Renal pelvis (tissue), 4 donors: ENCODE measurements around the gene CARM1. TPM values are rescaled to one million over a fixed set of nuclear protein-coding genes. Genes with fewer than 3 reads are reported as not detected.

Source experiments
- DNase-seq: peaks from one replicate; pipeline ENCODE4 v3.0.0-alpha.2; 2013
- polyA plus RNA-seq, 3 donors: library from polyadenylated mRNA; unstranded; fragments of 120-200 nt; gene quantifications; one replicate each; pipeline ENCODE4 v1.2.1, GENCODE V29; 2013; ENCODE audit not compliant: insufficient read length in 3 of 3

CARM1 gene
- polyA plus RNA-seq, 3 donors, result 50.7 to 52.2 (median 51.9) TPM

GRCh38 chr19:10896851-10897526 is 25.6 kb downstream of the CARM1 start:
- no peak for DNase-seq

GRCh38 chr19:10898633-10899032 is 27.3 kb downstream of the CARM1 start:
- DNase-seq, result no peak

GRCh38 chr19:10899151-10899653 is 27.8 kb downstream of the CARM1 start:
- DNase-seq, result no peak

GRCh38 chr19:10907925-10908324 is 36.6 kb downstream of the CARM1 start:
- no peak for DNase-seq

- DNase-seq, result no peak
Observed at GRCh38 chr19:10908380-10908960, 37.1 kb downstream of the CARM1 start.

- no peak for DNase-seq
Observed at GRCh38 chr19:10911579-10912363, 40.4 kb downstream of the CARM1 start.

GRCh38 chr19:10912619-10913018 is 41.3 kb downstream of the CARM1 start:
- no peak for DNase-seq

- no peak for DNase-seq
Observed at GRCh38 chr19:10913716-10914340, 42.5 kb downstream of the CARM1 start.

- no peak for DNase-seq
Observed at GRCh38 chr19:10915130-10916091, 44.1 kb downstream of the CARM1 start.

GRCh38 chr19:10916602-10917001 is 45.2 kb downstream of the CARM1 start:
- no peak for DNase-seq

- no peak for DNase-seq
Observed at GRCh38 chr19:10918359-10918758, 47.0 kb downstream of the CARM1 start.

- DNase-seq, result no peak
Observed at GRCh38 chr19:10919352-10920287, 48.3 kb downstream of the CARM1 start.

GRCh38 chr19:10920288-10920655 is 48.9 kb downstream of the CARM1 start:
- DNase-seq, result no peak

GRCh38 chr19:10920781-10921180 is 49.4 kb downstream of the CARM1 start:
- no peak for DNase-seq

GRCh38 chr19:10921199-10921909 is 50.0 kb downstream of the CARM1 start:
- DNase-seq, result no peak

- DNase-seq, result no peak
Observed at GRCh38 chr19:10921910-10922637, 50.7 kb downstream of the CARM1 start.

GRCh38 chr19:10922638-10923014 is 51.3 kb downstream of the CARM1 start:
- no peak for DNase-seq

GRCh38 chr19:10923260-10924112 is 52.1 kb downstream of the CARM1 start:
- DNase-seq, result no peak
